T-helper 2 cell (primary cell): ENCODE measurements around the gene TCERG1L.

Experiments
- DNase-seq, 5 experiments: peaks; one replicate each; pipeline versions ENCODE4 v3.0.0 to v3.0.0-alpha.2; 2012 to 2022

Gene TCERG1L

DNA sequence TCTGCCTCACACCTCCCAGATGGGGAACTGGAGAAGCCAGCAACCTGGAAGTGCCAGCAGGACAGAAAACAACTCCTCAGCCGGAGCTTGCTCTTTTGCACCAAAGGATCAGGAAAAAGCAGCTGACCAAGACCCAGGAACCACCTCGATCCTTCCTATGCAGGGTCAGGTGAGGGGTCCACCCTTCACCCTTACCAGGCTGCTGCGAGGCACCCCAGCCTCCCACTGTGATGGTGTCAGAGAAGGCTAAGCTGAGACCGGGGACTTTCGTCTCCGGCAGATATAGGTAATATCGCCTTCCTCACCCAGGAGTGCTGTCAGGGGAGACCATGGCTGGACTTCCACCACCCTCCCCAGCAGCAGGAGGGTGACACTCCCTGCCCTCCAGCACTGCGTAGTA lies 254.7 kb downstream of the TCERG1L start:
- no peak for DNase-seq

DNA sequence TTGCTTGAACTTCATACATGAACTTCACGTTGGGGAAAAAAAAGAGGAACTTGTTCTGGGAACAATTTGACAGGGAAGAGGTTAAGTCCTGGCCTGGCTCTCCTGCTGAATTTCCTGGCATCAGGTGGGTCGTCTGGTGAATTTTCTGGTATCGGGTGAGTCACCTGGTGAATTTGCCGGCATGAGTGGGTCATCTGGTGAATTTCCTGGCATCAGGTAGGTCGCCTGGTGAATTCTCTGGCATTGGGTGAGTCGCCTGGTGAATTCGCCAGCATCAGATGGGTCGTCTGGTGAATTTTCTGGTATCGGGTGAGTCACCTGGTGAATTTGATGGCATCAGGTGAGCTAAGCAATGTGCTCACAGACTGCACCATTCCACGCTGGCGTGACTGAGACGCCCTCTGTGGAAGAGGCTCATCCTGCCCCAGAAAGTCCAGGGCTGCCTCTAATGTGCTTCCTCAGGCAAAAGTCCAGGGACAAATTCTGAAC lies 255.4 kb downstream of the TCERG1L start:
- no peak for DNase-seq

DNA sequence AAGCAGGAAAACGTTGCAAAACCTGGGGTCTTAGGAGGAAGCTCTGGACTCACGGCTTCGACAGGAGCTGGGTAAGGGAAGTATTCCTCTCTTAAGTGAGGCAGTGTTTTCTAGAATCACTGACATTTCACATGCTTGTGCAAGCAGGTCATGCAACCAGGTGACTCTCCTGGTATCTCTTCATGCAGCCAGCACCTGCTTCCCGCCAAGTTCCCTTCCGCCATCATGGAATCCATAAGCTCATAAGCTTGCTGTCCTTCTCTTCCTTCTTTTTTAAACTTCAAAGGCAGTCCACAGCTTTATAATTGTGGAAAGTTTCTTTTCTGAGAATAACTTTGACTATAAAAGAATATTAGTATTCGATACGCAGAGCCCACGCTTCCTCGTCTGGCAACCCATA lies 256.1 kb downstream of the TCERG1L start:
- no peak for DNase-seq

DNA sequence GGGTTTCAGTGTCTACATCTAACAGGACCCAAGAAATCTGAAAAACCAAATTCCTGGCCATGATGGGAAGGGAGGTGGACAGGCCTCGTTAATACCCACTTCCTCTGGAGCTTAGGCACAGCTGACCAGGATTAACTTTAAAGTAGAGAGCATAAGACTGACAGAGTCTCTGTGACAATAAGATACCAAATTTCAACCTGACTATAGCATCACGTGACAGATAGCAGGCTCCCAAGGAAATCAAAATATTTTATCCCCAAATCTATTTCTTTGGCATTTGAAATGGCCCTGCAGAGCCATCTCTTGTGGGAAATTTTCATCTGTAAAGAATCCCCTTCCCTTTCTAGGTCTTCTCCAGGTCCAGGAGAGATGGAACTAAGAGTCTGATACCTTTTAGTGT lies 258.3 kb downstream of the TCERG1L start:
- DNase-seq = no peak

DNA sequence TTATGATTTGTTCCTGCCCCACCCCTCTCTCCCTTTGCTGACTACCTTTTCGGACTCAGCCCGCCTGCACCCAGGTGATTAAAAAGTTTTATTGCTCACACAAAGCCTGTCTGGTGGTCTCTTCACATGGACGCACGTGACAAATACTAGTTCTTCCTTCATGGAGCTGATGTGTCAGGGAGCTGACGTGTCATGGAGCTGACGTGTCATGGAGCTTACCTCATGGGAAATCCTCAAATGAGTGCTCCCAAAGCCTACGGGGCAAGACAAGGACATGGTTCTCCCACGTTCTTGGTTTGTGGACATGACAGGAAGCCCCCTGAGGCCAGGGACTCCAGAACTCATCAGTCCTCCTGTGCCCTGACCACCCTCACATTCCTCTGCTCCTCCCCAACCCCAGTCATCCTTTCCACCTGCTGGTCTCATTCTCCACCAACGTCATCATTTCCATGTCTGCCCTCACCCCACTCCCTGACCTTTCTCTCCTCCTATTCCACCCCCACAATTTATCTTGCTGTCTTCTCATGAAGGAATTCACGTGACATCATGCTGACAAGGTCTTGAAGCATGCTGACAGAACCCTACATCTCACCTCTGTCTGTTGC lies 261.3 kb downstream of the TCERG1L start:
- DNase-seq = no peak

DNA sequence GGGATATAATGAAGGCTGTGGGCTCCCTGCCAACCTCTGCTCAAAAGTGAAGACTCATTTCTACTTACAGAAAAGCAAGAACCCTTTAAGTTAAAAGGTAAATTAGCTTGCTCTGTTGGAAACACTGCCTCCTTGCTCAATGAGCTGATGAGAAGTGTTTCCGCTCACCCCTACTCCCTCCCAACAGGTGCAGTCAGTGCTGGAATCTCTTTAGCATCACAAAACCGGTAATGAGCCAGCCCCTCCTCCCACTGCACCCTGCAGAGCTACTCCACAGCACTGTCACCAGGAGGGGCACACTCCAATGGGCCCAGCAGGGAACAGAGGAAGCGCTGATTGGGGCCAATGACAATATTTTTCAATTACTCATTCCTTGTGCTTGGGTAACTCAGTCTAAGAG lies 262.5 kb downstream of the TCERG1L start:
- DNase-seq = no peak

DNA sequence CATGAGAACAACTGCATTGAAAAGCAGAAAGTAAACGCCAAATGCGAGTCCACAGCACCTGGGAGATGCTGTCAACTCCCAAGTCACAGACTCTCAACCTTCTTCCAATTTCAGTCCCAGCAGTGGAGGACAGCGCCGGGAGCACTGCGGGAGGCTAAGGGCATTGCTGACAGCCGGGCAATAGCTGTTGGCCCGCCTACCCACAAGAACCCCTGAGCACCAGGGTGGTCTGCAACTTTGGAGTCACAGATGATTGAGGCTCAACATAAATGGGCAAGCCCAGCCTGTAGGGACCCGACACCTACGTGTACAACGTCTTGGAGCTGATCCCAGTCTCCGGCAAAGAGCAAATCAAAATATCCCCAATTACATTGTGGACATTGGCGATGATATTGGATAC lies 262.9 kb downstream of the TCERG1L start:
- DNase-seq = no peak

DNA sequence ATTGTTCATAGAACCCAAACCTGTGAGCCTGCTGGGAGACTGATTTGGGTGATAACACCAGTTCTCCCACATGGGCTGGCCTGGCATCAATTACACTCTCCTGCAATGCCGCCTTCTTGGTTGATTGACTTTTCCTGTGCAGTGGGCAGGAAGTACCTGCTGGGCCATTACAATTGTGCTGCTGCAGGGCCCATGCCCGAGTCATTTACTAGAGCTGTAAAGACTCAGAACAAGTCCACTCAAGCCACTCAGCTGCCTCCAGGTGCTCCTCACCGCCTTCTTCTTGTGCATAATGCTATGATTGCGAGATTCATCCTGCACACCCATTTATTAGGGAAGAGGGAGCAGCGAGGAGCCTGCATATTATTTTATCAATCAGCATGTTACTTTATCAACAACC lies 264.0 kb downstream of the TCERG1L start:
- no peak for DNase-seq

DNA sequence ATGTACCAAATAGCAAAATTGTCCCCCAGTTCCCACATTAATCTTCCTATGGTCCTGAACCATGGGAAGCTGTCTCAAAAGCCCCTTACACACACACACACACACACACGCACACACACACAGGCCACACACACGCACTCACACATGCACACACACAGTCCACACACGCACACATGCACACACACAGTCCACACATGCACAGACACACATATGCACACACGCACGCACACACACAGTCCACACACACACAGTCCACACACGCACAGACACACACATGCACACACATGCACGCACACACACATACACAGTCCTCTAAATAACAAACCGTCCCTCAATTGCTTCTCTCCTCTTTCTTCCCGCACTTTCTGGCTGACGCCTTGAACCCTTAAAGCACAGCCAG lies 265.3 kb downstream of the TCERG1L start:
- DNase-seq = no peak

DNA sequence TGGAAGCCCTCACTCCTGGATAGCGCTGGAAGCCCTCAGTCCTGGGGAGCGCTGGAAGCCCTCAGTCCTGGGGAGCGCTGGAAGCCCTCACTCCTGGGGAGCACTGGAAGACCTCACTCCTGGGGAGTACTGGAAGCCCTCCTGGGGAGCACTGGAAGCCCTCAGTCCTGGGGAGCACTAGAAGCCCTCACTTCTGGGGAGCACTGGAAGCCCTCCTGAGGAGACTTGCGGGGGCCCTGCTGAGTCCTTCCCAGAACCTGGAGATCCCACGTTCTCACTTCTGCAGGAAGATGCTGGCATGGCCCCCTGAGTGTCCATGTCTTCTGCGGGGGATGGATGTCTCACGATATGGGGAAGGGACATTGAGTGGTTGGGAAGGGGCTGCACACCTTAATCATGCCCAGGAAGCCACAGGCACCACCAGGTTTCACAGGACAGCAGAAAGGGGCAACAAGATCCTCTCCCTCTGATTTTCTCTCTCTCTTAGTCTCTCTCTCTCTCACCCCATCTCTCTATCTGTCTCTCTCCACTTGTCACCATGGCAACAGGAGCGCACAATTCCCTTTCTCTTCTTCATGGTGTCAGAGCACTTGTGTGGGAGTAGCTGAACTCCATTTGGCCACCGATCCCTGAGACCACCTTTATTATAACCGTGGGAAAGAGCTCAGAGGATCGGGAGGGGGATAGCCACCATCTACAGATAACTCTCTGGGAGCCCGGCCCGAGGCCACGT lies 267.0 kb downstream of the TCERG1L start:
- no peak for DNase-seq

DNA sequence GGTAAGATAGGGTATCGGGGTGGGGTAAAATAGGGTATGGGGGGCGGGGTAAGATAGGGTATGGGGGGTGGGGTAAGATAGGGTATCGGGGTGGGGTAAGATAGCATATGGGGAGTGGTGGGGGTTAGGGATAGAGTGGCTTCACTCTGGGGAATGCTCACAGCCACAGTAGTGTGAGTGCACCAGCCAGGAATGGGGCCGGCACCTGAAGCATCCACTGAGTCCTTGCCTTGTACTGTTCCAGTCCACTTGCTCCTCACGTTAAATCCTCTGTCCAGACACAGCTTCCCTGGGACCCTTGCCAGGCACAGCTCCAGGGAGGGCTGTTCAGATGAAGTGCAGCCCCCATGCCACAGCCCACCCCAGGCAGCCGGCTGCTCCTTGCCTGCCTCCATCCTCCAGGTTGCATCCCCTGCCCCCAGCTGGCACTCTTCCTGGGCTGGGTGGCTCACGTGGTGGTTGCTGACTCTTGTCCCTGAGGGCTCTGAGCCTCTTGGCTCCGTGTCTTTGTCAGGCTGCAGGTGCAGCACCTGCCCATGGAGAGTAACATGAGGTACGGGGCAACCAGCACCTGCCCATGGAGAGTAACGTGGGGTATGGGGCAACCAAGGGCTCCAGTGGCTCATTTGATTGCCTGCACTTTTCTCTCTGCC lies 268.4 kb downstream of the TCERG1L start:
- DNase-seq = no peak
